ENCODE results near the gene AKAIN1.

DNA sequence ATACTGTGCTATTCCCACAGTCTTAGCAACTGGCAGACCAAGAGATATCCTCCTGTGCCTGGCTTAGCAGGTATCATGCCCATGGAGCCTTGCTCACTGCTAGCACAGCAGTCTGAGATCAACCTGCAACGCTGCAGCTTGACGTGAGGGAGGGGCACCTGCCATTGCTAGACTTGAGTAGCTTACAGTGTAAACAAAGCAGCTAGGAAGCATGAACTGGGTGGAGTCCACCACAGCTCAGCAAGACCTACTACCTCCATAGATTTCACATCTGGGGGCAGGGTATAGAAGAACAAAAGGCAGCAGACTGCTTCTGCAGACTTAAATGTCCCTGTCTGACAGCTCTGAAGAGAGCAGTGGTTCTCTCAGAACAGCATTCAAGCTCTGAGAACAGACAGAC, 74.8 kb downstream of the AKAIN1 start:
- TF ChIP-seq, protein P1, sequence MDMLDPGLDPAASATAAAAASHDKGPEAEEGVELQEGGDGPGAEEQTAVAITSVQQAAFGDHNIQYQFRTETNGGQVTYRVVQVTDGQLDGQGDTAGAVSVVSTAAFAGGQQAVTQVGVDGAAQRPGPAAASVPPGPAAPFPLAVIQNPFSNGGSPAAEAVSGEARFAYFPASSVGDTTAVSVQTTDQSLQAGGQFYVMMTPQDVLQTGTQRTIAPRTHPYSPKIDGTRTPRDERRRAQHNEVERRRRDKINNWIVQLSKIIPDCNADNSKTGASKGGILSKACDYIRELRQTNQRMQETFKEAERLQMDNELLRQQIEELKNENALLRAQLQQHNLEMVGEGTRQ (IDR thresholded peaks at IDR 0.05), result no peak
- TF ChIP-seq POLR2A (IDR thresholded peaks at IDR 0.05; ENCODE audit: low read length), result no peak
- TF ChIP-seq, protein P2, sequence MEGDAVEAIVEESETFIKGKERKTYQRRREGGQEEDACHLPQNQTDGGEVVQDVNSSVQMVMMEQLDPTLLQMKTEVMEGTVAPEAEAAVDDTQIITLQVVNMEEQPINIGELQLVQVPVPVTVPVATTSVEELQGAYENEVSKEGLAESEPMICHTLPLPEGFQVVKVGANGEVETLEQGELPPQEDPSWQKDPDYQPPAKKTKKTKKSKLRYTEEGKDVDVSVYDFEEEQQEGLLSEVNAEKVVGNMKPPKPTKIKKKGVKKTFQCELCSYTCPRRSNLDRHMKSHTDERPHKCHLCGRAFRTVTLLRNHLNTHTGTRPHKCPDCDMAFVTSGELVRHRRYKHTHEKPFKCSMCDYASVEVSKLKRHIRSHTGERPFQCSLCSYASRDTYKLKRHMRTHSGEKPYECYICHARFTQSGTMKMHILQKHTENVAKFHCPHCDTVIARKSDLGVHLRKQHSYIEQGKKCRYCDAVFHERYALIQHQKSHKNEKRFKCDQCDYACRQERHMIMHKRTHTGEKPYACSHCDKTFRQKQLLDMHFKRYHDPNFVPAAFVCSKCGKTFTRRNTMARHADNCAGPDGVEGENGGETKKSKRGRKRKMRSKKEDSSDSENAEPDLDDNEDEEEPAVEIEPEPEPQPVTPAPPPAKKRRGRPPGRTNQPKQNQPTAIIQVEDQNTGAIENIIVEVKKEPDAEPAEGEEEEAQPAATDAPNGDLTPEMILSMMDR (IDR thresholded peaks at IDR 0.05), result no peak
- TF ChIP-seq, protein P3, sequence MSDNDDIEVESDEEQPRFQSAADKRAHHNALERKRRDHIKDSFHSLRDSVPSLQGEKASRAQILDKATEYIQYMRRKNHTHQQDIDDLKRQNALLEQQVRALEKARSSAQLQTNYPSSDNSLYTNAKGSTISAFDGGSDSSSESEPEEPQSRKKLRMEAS (IDR thresholded peaks at IDR 0.05), result no peak
- no peak for TF ChIP-seq MAFK (IDR thresholded peaks at IDR 0.05; ENCODE audit: partially characterized antibody)
- TF ChIP-seq EP300 (IDR thresholded peaks at IDR 0.05), result no peak
- no peak for TF ChIP-seq KDM5A (IDR thresholded peaks at IDR 0.05)
- TF ChIP-seq SREBF2 (IDR thresholded peaks at IDR 0.05), result no peak
- TF ChIP-seq ESRRA (IDR thresholded peaks at IDR 0.05; ENCODE audit: borderline replicate concordance, low read length), result no peak
- TF ChIP-seq CBX2 (IDR thresholded peaks at IDR 0.05; ENCODE audit: borderline replicate concordance, low read depth), result no peak
- no peak for TF ChIP-seq CEBPB (IDR thresholded peaks at IDR 0.05)
- TF ChIP-seq, protein P4, sequence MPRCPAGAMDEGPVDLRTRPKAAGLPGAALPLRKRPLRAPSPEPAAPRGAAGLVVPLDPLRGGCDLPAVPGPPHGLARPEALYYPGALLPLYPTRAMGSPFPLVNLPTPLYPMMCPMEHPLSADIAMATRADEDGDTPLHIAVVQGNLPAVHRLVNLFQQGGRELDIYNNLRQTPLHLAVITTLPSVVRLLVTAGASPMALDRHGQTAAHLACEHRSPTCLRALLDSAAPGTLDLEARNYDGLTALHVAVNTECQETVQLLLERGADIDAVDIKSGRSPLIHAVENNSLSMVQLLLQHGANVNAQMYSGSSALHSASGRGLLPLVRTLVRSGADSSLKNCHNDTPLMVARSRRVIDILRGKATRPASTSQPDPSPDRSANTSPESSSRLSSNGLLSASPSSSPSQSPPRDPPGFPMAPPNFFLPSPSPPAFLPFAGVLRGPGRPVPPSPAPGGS (IDR thresholded peaks at IDR 0.05), result no peak
- TF ChIP-seq PHF8 (IDR thresholded peaks at IDR 0.05; ENCODE audit: borderline replicate concordance, low read depth), result no peak
- TF ChIP-seq SMC3 (IDR thresholded peaks at IDR 0.05), result no peak
